EL (cell line): Measurements from ENCODE around the gene ZNF776.
"Not testable (repeated sequence)": the region's sequence is repeated elsewhere in the genome, so short reads cannot be mapped to it uniquely, and the experiment has no call there.

Source experiments
- DNase-seq: peaks from one replicate; pipeline ENCODE4 v3.0.0-alpha.2; 2016

Gene ZNF776

GRCh38 chr19:57779220-57779845, 32.7 kb downstream of the ZNF776 start:
- no peak for DNase-seq

- DNase-seq = no peak
Observed at GRCh38 chr19:57786286-57786685, 39.7 kb downstream of the ZNF776 start.

DNA sequence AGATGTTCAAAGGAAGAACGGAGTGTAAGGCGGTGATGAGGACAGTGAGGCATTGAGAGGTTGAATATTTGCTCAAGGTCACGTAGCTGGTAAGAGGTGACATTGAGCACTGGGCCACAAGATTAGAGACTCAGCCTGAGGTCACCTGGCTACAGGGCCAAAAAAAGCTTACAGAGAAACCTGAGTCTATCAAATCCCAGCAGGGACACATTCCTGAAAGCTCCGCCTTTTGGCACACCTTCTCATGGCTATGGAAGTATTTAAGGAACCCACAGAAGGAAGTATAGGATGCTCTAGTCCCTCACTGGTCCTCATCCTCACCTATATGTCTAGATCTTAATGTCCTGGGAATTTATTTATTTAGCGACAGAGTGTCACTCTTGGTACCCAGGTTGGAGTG, 40.3 kb downstream of the ZNF776 start:
- DNase-seq = no peak

GRCh38 chr19:57788114-57788692, 41.6 kb downstream of the ZNF776 start:
- no peak for DNase-seq

- no peak for DNase-seq
Observed at GRCh38 chr19:57789288-57789687, 42.7 kb downstream of the ZNF776 start.

GRCh38 chr19:57796580-57796979, 50.0 kb downstream of the ZNF776 start:
- not testable (repeated sequence) for DNase-seq

DNA sequence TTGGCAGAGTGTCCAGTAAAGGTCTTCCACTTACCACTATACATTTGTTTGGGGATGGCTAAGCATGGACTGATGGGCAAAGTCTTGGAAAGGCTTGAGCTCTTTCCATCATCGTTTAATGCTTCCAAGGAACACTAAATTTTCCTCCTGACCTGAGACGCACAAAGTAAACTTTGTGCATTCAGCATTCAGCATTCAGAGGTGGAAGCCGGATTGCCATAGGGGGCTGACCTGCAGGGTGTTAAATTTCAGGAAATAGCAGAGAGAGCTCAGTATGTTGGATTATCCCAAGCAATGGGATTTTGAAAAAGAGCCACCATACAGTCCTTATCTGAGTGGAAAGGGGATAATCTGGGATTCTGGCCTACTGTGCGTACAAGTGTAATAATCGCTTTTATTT, 54.1 kb downstream of the ZNF776 start:
- no peak for DNase-seq

GRCh38 chr19:57802269-57802668, 55.7 kb downstream of the ZNF776 start:
- no peak for DNase-seq

GRCh38 chr19:57803265-57803593, 56.6 kb downstream of the ZNF776 start:
- DNase-seq = no peak

DNA sequence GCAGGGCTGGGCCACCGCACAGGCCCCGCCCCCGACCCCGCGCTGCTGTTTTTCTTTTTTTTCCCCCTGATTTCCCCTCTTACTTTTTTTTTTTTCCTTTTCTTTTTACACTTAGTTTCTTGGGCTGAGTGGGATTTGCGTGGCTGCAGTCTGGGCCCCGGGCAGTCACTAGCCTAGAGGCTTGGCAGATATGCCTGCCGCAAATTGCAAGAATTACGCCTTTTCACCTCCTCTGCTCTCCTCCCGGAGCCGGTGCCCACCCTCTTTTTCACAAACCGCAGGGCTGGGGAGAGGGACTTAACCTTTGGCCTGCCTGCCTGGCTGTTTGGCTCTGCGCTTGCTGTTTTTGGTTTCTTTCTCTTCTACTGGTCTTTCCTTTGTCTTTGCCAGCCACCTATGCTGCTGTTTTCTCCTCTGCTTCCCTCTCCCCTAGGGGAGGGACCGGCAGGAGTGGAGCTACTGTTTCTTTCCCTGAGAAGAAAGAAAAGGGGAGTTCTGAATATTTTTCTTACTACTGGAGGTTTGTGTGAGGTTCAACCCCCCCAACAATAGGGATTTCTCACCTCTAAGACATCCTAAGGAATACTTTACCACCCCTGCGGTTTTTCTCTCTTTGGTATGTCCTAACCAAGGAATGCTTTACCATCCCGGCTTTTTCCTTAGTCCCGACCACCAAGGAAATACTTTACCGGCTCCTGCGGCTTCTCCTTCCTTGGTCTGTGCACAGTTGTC, 57.1 kb downstream of the ZNF776 start:
- peak; percentile 91 for DNase-seq

- no peak for DNase-seq
Observed at GRCh38 chr19:57807541-57807940, 60.9 kb downstream of the ZNF776 start.
